Measurements from ENCODE around the gene DLL1.

Gene DLL1

GRCh38 chr6:170288852-170289179 is 2.1 kb downstream of the DLL1 start:
- Histone ChIP-seq H3K9ac (ENCODE audit: low read depth, low read length) (no peak overlapping the region), H3K79me2 (ENCODE audit: insufficient read depth, low read length) (no peaks in the 10 kb centered on the region), H4K20me1 (ENCODE audit: insufficient read depth, low read length) (peaks cover 33% of the 10 kb centered on the region), H3K4me1 (ENCODE audit: insufficient read depth, low read length) (peaks cover 24% of the 10 kb centered on the region), H2AFZ (ENCODE audit: low read depth, low read length) (no peak overlapping the region), H3K9me3 (ENCODE audit: insufficient read depth, low read length, severe bottlenecking) (no peaks in the 10 kb centered on the region), H3K27ac (ENCODE audit: low read length) (no peak overlapping the region), H3K27me3 (ENCODE audit: insufficient read depth, low read length, poor library complexity) (peaks cover 52% of the 10 kb centered on the region), H3K4me2 (ENCODE audit: insufficient read depth, low read length) (no peak overlapping the region), H3K4me3 (ENCODE audit: low read depth in 1 of 2, low read length in 2 of 2) (no peak overlapping the region), H3K36me3 (ENCODE audit: insufficient read depth, low read length) (no peaks in the 10 kb centered on the region)
- ATAC-seq (ENCODE audit: insufficient read depth, low read depth) (no peak), DNase-seq (no peak)
- TF ChIP-seq EZH2 (IDR thresholded peaks at IDR 0.05; ENCODE audit: borderline replicate concordance, low read depth, low read length, severe bottlenecking) (no peak), CTCF (IDR thresholded peaks at IDR 0.05; ENCODE audit: borderline replicate concordance, extremely low read depth, low read length, poor library complexity, severe bottlenecking) (no peak)

- DNase-seq (no peak), ATAC-seq (ENCODE audit: insufficient read depth, low read depth) (no peak)
- Histone ChIP-seq H3K27me3 (ENCODE audit: insufficient read depth, low read length, poor library complexity) (peaks cover 45% of the 10 kb centered on the region), H3K9ac (ENCODE audit: low read depth, low read length) (no peak overlapping the region), H3K27ac (ENCODE audit: low read length) (no peak overlapping the region), H2AFZ (ENCODE audit: low read depth, low read length) (no peak overlapping the region), H3K4me2 (ENCODE audit: insufficient read depth, low read length) (no peak overlapping the region), H3K4me1 (ENCODE audit: insufficient read depth, low read length) (peaks cover 24% of the 10 kb centered on the region), H3K9me3 (ENCODE audit: insufficient read depth, low read length, severe bottlenecking) (no peaks in the 10 kb centered on the region), H4K20me1 (ENCODE audit: insufficient read depth, low read length) (peaks cover 32% of the 10 kb centered on the region), H3K36me3 (ENCODE audit: insufficient read depth, low read length) (no peaks in the 10 kb centered on the region), H3K79me2 (ENCODE audit: insufficient read depth, low read length) (no peaks in the 10 kb centered on the region), H3K4me3 (ENCODE audit: low read depth in 1 of 2, low read length in 2 of 2) (no peak overlapping the region)
- TF ChIP-seq EZH2 (IDR thresholded peaks at IDR 0.05; ENCODE audit: borderline replicate concordance, low read depth, low read length, severe bottlenecking) = no peak
- no peak for TF ChIP-seq CTCF (IDR thresholded peaks at IDR 0.05; ENCODE audit: borderline replicate concordance, extremely low read depth, low read length, poor library complexity, severe bottlenecking)
Observed at GRCh38 chr6:170288091-170288631, 2.7 kb downstream of the DLL1 start.

GRCh38 chr6:170287371-170287876 is 3.5 kb downstream of the DLL1 start:
- no peaks in the 10 kb centered on the region for H3K9me3 ChIP-seq (ENCODE audit: insufficient read depth, low read length, severe bottlenecking)
- peaks cover 38% of the 10 kb centered on the region for H3K27me3 ChIP-seq (ENCODE audit: insufficient read depth, low read length, poor library complexity)
- no peak for DNase-seq
- TF ChIP-seq EZH2 (IDR thresholded peaks at IDR 0.05; ENCODE audit: borderline replicate concordance, low read depth, low read length, severe bottlenecking) (no peak), CTCF (IDR thresholded peaks at IDR 0.05; ENCODE audit: borderline replicate concordance, extremely low read depth, low read length, poor library complexity, severe bottlenecking) (no peak)
- no peaks in the 10 kb centered on the region for H3K36me3 ChIP-seq (ENCODE audit: insufficient read depth, low read length)
- H4K20me1 ChIP-seq (ENCODE audit: insufficient read depth, low read length) = peaks cover 27% of the 10 kb centered on the region
- no peak overlapping the region for H2AFZ ChIP-seq (ENCODE audit: low read depth, low read length)
- peaks cover 24% of the 10 kb centered on the region for H3K4me1 ChIP-seq (ENCODE audit: insufficient read depth, low read length)
- H3K9ac ChIP-seq (ENCODE audit: low read depth, low read length) = no peak overlapping the region
- ATAC-seq (ENCODE audit: insufficient read depth, low read depth) = no peak
- no peak overlapping the region for H3K4me2 ChIP-seq (ENCODE audit: insufficient read depth, low read length)
- H3K27ac ChIP-seq (ENCODE audit: low read length) = no peak overlapping the region
- H3K4me3 ChIP-seq (ENCODE audit: low read depth in 1 of 2, low read length in 2 of 2) = no peak overlapping the region
- no peaks in the 10 kb centered on the region for H3K79me2 ChIP-seq (ENCODE audit: insufficient read depth, low read length)

GRCh38 chr6:170286934-170287265 is 4.0 kb downstream of the DLL1 start:
- Histone ChIP-seq H3K4me1 (ENCODE audit: insufficient read depth, low read length) (peaks cover 24% of the 10 kb centered on the region), H2AFZ (ENCODE audit: low read depth, low read length) (no peak overlapping the region), H3K36me3 (ENCODE audit: insufficient read depth, low read length) (no peaks in the 10 kb centered on the region), H3K27me3 (ENCODE audit: insufficient read depth, low read length, poor library complexity) (peaks cover 32% of the 10 kb centered on the region), H3K79me2 (ENCODE audit: insufficient read depth, low read length) (no peaks in the 10 kb centered on the region), H3K4me2 (ENCODE audit: insufficient read depth, low read length) (no peak overlapping the region), H3K9me3 (ENCODE audit: insufficient read depth, low read length, severe bottlenecking) (no peaks in the 10 kb centered on the region), H4K20me1 (ENCODE audit: insufficient read depth, low read length) (peaks cover 22% of the 10 kb centered on the region), H3K9ac (ENCODE audit: low read depth, low read length) (no peak overlapping the region), H3K27ac (ENCODE audit: low read length) (no peak overlapping the region), H3K4me3 (ENCODE audit: low read depth in 1 of 2, low read length in 2 of 2) (no peak overlapping the region)
- ATAC-seq (ENCODE audit: insufficient read depth, low read depth) (no peak), DNase-seq (no peak)
- no peak for TF ChIP-seq EZH2 (IDR thresholded peaks at IDR 0.05; ENCODE audit: borderline replicate concordance, low read depth, low read length, severe bottlenecking)
- no peak for TF ChIP-seq CTCF (IDR thresholded peaks at IDR 0.05; ENCODE audit: borderline replicate concordance, extremely low read depth, low read length, poor library complexity, severe bottlenecking)

All from DND-41 (cell line).